ENCODE data around the gene RAB8B.

GRCh38 chr15:63185206-63185605, 4.2 kb upstream of the RAB8B start:
- TF ChIP-seq CTCF (conservative IDR thresholded peaks at IDR 0.05) (no peak), EZH2 (IDR thresholded peaks at IDR 0.05; ENCODE audit: low read depth) (no peak)
